RCC 7860 (cell line): ENCODE data around the gene DUSP5.

Experiments
- DNase-seq: peaks from one replicate; pipeline ENCODE4 v3.0.0-alpha.2; 2015; ENCODE audit warnings: low spot score
- FAIRE-seq: peaks from 2 replicates; lab custom pipeline; 2012; peaks lifted over from hg19 to GRCh38; lab: Jason Lieb, UNC

Gene DUSP5

DNA sequence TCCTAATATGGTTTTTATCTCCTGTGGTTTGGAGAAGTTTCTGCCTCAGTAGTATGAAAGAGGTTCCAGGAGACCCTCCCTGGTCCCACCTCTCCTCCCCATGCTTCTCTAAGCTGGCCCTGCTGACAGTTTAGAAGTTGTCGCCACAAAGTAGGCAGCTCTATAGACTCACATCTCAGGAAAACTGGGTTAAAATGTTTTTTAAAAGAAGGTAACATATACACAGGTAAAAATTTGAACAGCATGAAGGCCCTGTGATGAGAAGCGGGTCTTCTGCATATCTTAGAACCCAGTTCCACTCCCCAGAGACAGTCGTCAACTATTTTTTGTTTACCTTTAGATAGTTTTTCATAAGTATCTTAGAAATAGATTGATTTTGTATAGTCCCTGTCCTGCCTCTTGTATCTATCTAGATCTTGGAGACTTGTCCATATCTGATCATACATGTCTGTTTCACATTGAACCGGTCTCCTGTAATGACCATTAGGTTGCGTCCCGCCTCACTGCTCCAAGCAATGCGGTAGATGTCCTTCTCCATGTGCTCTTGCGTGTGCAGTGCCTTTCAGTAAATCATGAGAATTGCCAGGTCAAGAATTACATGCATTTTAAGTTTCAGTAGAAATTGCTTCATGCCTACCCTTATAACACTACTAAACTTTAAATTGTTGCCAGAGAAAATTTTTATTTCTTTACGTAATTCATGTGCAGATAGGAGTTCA lies 2.2 kb downstream of the DUSP5 start:
- FAIRE-seq (no peak), DNase-seq (no peak)

DNA sequence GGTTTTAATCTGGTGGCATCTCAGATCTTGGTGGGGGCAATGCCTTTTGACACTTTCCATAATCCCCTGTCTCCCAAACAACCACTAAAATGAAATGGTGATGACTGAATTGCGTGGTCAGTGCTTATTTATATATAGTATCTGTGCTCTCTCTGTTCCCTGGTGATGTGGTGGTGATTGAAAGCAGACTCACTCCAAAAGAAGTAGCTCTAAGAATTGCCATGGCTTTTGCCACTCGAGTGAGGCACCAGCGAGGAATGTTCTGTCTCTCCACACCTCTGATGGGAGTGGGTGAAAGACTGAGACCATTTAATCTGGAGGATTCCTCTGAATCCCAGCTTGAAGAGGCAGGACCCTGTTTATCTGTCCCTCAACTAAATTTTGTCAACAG lies 2.8 kb downstream of the DUSP5 start:
- FAIRE-seq (peak; percentile 44), DNase-seq (peak; percentile 90)

DNA sequence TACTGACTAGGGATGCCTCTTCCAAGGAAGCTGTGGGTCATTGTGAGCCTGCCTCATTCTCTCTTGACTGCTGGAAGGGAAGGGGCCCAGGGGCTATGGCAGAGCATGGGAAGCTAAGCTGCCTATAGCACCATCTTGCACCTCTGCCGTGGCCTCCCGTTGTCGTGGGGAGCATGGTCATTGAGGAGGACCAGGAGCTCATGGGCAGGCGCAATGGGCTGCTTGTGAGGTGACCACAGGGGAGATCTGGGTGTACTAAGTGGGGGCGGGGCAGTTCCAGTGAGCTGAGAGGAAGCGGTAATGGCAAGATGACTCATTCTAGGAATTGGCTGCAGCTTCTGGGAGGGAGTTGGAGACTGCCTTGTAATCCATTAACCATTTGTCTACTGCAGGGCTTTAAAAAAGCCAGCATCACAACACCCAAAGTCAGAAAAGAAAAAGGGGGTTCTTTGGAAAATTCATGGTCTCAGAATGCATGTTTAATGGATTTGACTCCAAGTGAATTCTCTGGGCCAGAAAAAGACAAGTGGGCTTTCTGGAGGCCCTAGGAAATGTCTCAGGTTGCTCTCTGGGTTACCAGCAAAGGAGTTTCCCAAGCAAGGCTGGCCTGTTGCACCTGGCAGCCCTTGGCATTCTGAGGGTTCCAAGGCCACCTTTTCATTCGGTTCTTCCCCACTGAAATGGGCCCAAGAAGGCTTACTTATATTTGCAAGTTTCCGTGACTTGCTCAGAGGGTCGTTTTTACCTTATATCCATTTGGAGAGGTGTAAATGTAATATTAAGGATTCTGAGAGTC lies 3.6 kb downstream of the DUSP5 start:
- peak; percentile 95 for DNase-seq
- peak; percentile 82 for FAIRE-seq

DNA sequence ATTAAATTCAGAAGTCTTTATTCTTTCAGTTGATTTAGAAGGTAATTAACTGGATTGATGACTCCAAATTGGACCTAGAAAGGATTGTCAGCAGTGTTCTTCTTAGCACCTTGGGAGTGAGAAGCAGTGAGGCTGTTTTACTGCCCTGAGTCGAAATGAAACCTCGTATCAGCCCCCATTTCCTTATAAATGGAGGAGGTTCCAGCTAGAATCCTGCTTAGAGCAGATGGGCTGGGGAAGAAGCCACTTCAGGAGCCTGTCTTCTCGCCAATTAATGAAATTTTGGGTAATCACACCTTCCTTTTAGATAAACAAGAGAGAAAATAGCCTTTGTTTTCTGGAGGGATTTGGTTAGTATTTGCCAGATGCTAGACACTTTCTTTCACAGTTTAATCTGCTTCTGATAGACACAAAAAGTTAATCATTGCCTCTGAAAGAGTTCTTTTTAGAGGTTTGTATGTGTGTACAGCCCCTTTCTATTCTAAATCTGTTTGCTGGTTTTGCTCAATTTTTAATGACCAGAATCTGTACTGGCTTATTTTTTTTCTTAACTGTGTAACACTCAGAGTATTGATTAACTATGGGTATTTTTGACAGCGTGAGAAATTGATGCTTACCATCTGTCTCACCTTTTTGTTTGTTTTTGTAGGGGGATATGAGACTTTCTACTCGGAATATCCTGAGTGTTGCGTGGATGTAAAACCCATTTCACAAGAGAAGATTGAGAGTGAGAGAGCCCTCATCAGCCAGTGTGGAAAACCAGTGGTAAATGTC lies 4.6 kb downstream of the DUSP5 start:
- no peak for FAIRE-seq

DNA sequence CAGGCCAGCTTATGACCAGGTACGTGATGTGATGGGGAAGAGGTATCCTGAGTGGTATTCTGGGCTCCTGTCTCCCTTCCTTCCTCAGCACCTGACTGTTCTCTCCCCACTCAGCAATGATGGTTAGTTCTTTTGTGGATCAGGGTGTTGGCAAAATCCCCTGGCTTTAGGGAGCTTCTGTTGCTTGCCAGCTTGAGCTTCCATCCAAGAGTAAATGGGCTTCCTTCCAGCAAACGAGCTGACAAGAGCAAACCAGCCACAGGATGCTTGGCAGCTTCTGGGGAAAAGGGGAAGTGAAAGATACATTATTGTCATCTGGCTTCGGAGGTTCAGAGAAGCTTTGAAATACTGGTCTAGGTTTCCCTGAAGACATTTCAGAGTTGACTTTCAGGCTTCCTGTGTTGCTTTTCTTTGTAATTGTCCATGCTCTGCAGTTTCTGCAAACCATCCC lies 5.2 kb downstream of the DUSP5 start:
- FAIRE-seq, result no peak
- no peak for DNase-seq

More for the DNA sequence above, 4.6 kb downstream of the DUSP5 start:
- no peak for DNase-seq

DNA sequence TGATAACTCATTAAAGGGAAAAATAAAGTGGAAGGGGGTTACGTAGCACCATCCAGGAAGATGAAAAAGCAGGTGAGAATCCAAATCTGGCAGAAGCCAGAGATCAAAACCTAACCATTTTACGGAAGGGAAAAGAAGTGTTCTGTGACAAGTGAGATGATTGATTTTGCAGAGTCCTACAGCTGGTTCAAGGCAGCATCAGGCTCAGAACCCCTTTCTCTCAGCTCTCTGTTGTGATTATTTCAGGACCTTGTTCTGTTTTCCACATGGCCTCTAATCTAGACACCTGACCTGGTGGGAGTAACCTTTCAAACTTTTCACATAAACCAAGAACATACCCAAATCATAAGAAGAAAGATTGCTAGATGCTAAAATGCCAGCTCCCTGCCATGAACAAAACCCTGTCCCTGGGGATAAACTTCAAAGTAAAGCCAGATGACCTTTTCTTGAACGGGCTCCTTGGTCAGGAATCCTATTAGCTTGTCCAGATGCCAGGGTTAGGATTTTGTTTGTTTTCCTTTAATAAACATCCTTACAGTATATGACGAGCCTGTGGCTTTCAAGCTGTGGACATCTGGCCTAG lies 5.9 kb downstream of the DUSP5 start:
- FAIRE-seq, result no peak
- DNase-seq, result no peak

DNA sequence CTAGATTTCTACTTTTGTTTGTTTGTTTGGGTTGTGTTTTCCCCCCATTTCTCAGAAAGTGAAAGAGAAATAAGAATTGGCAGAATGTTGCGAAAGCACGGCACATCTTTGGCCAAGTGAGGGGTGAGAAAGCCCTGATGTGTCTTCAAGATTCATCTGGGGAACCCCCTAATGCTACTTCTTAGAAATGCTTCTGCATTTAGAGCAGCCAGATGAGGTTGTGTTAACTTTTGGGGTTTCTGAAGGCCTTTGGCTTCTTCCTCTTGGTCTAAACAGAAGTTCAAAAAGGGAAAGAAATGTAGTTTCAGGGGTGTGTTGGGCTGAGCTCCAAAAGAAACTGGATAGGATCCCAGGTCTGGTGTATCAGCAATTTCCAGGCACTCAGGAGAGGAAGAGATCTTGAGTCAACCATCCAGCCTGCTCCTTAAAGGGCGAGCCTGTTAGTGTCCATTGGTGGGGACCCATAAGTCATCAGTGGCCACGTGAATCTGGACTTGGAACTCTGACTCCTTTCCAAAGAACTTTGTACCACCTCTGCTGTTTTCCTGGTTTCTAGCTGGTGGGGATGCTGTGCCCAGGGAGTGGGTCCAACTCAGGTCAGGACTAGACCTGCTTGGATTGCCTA lies 6.5 kb downstream of the DUSP5 start:
- FAIRE-seq, result no peak

DNA sequence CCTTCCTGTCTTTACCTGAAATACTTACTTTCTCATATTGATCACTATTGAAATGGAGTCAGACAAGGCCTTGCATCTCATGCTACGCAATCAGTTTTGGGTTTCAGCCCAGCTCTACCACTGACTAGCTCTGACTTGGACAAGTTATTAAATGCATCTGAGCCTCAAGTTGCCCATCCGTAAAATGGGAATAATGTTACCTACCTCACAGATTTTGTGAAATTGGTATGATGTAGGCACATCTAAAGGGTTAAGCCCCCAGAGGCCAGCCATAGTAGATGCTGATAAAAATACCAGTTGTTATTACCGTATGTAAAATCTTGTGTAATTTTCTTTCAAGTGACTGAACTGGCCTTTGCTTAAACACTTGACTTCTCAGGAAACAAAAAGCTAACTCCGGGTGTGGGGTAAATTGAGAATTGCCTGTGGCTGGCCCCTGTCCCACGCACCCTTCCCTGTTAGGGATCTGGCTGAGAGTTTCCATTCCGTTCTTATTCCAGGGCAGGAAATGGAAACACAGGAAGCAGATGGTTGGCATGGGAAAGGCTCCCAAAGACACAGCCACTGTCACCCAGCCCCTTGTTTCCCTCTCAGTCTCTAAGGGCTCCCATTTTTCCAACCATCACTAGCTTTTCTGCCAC lies 7.5 kb downstream of the DUSP5 start:
- DNase-seq (no peak), FAIRE-seq (no peak)

More for the DNA sequence above, 6.5 kb downstream of the DUSP5 start:
- DNase-seq, result no peak

DNA sequence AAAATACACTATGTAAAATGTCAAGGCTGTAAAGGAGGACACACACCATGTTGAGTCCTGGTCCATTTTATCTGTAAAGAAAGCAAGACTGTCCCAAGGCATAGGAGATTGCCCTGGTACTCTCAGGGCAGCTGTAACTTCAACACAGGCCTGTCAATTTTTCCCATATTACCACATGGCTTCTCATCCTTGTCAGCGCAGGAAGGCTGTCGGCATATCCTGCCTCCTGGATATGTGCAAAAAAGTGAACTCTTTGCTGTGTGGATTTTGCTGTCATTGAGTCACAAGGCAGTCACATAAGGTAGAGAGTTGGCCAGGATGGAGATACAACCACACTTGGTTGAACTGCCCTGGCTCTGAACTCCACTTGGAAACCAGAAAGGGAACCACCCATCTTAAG lies 8.7 kb downstream of the DUSP5 start:
- DNase-seq (no peak), FAIRE-seq (no peak)

DNA sequence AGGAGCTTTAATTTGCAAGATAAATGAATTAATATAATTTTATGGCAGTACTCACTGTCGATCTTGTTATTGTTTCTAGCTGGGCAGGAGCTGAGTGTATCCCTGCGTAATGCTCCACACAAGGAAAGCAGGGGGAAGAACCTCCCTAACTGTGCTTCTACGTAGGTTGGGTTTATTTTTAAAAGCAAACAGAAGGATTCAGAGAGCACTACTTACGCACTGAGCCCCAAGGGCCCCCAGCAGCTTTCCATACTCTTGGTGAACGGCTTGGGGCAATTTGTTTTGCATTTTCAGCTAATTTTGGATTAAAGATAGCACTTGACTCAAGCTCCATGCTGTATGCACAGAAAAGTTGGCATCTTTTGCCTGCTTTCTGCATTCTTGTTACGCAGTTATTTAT lies 9.6 kb downstream of the DUSP5 start:
- FAIRE-seq, result no peak
- no peak for DNase-seq

DNA sequence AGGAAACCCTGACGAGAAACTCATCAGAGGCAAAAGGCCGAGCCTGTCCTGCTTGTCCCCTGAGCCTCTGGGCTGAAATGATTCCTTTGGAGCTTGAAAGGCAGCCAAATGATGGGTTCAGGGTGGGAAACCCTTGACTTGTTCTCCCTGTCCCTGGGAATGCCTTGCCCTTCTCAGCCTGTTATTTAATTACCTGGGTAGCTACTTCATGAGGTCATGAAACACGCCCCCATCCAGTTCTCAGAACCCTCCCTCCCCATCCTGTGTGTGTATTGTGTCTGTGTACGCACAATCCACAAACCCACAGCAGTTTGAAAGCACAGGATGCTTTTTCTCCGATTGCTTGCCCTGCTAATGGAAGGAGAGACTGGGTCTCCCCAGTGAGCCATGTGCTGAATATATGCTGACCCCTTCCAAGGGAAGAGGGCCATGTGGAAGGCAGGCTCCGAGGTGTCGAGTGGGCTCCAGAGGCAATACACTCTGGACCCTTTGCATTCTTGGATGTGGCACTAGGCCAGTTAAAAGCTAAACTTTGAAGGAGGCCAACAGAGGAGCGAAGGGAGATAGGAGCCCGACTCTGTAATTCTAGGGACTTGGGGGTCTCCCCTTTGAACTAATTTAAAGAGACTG lies 10.6 kb downstream of the DUSP5 start:
- DNase-seq (no peak), FAIRE-seq (no peak)

DNA sequence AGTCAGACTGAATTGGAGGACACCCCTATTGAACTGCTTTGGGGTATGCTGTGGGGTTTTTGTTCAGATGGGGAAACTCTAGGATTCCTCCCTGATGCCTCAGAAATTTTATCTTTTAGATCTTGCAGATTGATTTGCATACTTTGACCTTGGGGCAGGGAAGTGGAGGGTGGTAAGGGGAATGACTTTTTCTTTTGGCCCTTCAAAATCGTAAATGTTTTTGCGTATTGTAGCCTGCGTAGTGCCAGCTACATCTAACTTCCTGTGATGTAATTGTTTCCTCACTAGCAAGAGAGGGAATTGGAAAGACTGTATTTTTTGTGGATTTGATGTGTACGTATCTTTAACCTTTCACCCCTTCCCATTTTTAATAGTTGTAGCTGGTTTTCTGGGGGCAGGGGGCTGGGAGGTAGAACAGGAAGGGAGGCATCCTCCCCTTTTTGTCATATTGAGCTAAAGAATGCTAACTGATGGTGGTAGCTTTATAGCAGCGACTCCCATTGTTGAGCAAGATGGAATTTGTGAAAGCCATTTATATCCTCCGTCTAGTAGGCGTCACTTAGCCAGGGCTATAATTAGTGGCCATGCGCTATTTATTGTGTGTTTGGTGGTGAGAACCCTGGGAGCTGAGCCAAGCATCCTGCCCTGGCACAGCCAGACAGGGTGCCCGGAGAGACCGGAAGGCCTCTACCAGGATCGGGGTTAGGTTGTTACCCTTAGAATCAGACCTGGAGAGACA lies 11.3 kb downstream of the DUSP5 start:
- FAIRE-seq, result no peak
- no peak for DNase-seq

DNA sequence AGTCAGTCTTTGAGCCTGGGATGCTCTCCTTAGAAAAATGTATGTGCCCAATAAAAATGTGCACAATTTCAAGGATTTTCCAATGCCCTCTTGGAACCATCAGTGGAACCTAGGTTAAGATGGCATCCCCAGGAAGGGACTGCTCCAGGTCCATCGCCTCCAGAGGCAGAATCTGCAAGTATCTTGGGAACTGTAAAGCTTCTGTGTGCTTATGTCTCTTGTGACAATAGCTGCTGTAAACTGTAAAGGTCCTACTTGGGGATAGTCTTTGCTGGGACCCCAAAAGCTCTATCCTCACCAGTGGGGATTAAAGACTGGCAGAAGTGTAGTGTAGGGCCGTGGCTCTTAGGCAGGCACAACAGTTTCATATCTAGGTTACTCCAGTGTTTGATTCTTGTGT lies 11.9 kb downstream of the DUSP5 start:
- DNase-seq (no peak), FAIRE-seq (no peak)

DNA sequence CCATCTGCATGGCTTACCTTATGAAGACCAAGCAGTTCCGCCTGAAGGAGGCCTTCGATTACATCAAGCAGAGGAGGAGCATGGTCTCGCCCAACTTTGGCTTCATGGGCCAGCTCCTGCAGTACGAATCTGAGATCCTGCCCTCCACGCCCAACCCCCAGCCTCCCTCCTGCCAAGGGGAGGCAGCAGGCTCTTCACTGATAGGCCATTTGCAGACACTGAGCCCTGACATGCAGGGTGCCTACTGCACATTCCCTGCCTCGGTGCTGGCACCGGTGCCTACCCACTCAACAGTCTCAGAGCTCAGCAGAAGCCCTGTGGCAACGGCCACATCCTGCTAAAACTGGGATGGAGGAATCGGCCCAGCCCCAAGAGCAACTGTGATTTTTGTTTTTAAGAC lies 12.4 kb downstream of the DUSP5 start:
- DNase-seq (no peak), FAIRE-seq (no peak)

DNA sequence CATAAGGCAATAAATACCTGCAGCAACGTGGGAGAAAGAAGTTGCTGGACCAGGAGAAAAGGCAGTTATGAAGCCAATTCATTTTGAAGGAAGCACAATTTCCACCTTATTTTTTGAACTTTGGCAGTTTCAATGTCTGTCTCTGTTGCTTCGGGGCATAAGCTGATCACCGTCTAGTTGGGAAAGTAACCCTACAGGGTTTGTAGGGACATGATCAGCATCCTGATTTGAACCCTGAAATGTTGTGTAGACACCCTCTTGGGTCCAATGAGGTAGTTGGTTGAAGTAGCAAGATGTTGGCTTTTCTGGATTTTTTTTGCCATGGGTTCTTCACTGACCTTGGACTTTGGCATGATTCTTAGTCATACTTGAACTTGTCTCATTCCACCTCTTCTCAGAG lies 13.0 kb downstream of the DUSP5 start:
- no peak for FAIRE-seq

DNA sequence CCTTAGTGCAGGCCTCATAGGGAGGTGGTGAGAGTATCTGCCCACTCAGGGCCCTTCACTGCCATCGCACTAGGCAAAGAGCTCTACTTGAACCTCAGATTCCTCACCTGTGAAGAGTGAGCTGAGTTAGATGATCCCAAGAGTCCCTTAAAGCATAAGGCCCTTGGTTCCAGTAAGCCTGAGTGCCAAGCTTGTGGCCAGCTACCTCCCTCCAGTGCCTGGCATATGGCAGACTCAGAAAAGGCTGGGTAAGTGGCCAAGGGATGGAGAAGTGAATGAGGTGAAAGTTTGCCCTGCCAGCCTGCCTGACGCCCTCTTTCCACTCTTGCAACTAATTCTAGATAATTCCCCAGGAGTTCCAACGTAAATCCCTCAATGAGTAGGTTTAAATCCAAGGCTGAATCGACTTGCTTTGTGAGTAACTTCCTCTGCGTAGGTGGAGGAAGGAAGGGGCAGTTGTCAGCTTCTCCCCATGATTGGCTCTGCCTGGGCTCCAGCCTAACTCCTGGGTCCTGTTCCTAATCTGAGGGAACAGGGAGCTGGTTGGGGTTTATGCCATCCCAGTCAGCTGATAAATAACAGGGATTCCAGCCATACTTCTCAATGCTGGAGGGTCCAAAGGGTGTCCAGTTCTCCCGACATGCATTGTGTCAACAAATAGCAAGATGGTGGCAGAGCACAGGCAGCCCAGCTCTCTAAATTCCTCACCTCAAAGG lies 14.2 kb downstream of the DUSP5 start:
- DNase-seq, result no peak
- FAIRE-seq, result no peak

More for the DNA sequence above, 13.0 kb downstream of the DUSP5 start:
- DNase-seq, result no peak

DNA sequence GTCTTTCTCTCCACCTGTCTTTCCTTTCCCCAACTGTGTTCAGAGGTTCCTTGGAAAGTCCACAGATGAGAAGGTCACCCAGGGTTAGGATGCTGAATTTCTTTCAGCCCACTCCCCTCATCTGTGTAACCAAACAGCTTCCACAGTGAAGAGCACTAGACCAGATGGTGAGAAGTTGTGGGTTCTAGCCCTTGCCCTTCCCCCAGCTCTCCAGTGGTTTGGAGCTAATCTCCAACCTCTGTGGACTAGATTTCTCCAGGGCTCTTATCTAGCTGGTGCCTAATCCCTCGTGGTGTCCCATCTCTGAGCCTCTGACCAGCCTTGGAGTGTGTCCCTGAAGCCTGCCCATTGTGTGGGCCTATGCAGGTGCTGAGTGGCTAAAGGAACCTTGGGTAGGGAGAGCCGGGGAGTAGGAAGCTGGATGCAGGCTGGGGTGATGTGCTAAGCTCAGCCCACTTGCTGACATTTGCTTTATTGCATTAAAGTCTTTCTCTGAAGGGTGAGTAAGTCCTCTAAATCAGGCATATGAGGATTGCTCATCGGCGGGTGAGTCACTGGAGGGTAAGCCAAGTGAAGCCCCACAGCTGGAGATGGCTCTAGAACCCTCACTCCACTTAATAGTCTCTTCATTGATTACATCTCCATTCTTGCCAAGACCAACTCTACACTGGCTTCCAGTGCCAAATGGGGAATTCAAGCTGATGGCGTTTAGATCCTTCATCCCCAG lies 14.9 kb downstream of the DUSP5 start:
- FAIRE-seq (peak; percentile 93), DNase-seq (peak; percentile 83)

DNA sequence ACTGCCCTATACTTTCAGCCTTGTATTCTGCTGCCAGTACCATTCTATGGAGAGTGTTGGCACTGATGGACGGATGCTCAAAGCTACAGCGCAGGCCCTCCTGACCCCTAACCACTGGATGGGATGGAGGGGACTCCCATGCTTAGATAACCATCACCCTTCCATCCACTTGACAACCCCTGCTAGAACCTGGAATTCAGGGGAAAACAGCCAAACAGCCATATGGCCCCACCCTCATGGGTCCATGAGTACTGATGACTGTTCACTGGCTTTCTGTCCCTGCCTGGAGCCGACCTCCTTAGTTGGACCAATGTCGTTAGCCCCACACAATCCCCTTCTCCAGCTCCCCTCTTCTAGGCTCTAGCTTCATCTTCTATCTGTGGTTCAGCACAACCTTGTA lies 16.2 kb downstream of the DUSP5 start:
- no peak for FAIRE-seq

More for the DNA sequence above, 16.2 kb downstream of the DUSP5 start:
- no peak for DNase-seq
